ENCODE measurements around the gene DCP2. TPM values are rescaled to one million over a fixed set of nuclear protein-coding genes. Genes with fewer than 3 reads are reported as not detected.

Gene DCP2
- polyA plus RNA-seq, 4 donors = 30.6 to 42.5 (median 40.1) TPM

DNA sequence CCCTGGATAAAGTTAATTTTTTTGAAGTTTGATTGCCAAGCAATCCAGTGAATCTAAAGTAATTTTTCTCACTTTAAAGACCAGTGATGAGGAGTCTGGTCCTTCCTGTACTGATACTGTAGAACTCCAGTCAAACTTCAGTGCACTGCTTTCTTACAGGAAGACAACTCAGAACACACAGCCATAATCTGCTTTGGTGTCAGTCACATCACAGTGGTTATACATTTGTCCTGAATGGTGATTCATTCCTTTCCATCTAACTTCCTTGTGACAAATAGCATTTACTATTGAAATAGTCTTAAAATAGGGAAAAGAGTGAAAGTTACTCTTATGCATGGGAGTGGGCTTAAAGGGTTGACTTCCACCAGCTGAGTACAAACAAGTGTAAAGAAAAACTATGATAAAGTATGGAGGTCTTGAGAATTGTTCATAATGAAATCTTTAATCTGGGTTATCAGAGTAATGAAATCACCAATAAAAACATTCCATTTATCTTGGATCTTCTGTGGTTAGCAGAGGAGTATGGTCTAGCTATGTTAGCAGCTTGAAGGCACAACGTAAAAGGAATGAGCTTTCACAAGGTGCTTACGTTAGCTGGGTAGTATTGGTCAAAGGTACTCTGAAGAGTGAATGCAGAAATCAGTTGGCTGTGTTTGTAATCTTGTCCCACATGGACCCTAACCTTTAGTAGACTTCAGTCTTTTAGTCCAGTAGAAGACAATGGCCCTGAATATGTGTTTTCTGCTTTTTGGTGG lies 41.5 kb downstream of the DCP2 start:
- no peak for DNase-seq (ENCODE audit: low read depth in 4 of 4, low spot score in 3 of 4)

DNA sequence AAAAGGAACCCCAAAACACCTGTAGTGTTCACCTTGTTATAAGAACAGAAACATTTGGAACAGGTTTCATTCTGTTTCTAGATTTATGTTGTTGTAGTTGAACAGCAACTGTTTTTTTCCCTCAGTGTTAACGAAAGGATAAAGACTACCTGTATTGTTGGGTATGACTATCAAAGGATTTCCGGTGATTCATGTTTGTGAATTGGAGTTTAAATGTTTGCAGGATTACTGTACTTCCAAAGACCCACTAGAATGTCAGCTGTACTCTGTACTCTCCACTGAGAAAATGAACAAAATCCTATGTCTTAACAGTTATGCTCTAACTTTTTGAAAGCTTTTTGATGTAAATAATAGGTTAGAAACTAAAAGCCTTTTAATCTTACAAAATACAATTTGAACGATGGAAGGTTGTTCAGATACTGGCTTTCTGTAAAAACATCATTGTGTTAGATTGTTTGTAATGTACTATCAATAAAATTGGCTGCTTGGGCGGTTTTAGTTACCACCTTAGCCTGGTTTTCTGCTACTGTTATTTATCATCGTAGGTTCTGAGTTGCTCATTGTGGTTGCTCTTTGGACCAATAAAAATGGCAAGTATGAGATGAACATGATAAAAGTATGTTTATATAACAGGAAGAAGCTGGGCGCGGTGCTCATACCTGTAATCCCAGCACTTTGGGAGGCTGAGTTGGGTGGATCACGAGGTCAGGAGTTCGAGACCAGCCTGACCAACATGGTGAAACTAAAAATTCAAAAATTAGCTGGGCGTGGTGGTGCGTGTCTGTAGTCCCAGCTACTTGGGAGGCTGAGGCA lies 44.1 kb downstream of the DCP2 start:
- DNase-seq (ENCODE audit: low read depth in 4 of 4, low spot score in 3 of 4) = no peak

DNA sequence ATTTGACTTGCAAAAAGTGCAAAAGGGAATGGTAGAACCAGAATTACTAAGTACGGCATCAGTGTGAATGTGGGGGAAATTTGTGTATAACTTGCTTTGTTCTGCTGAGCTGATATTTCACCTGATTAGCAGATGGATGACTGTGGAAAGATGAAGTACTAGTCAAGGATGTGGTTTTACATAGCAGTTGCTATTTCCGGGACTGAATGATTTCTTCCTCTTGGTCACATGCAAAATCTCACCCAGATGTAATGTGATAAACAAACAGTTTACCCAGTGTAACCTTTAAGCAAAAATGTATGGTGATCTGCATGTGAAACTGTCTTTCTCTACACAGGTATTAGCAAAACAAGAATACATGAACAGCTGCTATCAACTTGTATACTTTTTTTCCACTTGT lies 46.1 kb downstream of the DCP2 start:
- no peak for DNase-seq (ENCODE audit: low read depth in 4 of 4, low spot score in 3 of 4)

DNA sequence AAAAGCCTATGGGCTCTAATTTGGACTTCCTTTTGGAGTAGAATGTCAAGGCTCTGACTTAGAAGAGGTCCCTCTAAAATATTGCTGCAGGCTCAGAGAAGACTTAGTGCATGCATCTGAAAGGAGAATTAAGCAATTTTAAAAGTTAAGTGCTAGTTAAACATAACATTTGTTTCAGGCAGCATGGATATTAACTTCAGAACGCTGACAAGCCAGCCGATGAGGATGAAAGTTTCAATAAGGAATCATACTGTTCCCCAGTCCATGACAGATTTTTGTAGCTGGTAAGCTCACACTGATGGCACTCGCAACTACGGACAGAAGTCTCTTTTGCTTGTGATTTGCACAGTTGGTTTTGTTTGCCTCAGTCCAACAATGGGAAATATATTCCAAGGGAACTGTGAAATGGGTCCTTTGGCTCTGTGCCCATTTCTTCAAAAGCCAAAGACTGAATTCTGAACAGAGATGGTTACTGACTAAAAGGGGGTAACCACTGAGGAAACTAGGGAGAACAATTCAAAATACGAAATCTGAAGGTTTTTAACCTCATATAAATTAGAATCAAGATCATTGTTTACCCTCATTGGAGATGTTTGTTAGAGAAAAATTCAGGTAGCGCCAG lies 47.6 kb downstream of the DCP2 start:
- DNase-seq (ENCODE audit: low read depth in 4 of 4, low spot score in 3 of 4) = no peak

DNA sequence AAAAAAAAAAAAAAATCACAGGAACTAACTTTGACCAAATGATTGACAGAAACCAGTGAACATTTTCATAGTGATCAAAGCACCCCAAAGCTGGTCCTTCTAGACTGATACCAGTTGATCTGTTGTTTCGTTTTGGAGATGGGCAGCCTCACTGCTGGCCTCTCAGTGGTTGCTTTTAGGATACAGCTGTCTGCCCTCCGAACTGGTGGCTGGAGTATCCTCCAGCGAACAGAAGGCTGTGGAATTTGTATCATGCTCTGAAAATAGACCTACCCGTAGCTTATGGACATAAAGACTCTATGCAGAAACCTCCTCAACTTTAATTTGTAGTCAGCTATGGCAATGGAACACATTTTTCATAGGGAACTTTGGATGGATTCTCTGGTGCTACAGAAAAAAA lies 49.0 kb downstream of the DCP2 start:
- no peak for DNase-seq (ENCODE audit: low read depth in 4 of 4, low spot score in 3 of 4)

DNA sequence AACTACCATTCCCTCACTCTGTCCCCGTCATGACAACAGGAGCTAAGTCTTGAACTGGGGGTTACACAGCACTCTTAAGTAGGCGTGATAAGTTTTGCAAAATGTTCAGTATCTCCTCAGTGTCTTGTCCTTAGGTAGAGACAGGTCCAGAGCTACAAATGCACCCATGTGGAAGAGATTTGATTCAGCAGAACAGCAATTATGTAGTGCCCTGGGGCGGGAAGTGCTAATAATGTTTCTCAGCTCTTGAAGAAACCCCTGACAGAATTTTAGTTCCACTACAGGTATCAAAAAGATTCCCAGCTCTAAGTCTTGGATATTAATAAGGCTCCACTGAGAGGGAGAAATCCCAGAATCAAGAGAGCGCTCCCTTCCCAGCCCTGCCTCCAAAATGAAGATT lies 49.6 kb downstream of the DCP2 start:
- DNase-seq (ENCODE audit: low read depth in 4 of 4, low spot score in 3 of 4) = no peak

DNA sequence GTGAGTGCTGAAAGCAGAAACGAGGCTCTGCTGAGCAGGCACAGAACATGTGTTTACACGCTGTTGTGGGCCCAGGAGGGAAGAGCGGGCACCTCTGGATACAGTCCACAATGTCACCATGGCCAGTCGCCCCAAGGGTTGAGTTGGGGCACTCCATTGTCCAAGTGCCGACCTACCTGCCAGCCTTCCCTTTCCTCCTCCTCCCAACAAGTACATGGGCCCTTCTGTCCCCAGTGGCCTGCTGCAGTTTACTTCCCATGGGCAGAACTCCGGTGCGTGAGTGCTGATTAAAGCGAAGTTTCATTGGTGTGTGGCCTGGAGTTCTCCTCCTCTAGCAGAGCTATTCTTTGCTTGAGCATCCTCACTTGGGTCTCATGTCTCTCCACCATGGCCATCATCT lies 50.4 kb downstream of the DCP2 start:
- DNase-seq (ENCODE audit: low read depth in 4 of 4, low spot score in 3 of 4) = no peak

DNA sequence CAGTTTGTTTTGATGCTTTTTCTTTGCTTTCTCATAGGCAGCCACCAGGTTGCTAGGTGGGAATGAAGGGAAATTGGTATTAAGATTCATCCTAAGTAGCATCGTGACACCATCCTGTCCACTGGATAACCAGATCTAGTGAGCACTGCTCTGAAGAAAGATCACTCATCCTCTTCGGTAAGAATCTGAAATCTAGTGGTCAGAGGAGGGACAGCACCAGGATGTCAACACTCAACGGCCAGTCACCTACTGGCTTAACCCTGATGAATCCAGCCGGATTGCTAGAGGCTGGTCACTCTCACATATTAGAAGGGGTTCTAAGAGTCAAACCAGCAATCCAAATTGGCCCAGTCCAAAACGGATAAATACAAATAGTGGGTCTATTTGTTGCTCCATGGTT lies 50.8 kb downstream of the DCP2 start:
- no peak for DNase-seq (ENCODE audit: low read depth in 4 of 4, low spot score in 3 of 4)

DNA sequence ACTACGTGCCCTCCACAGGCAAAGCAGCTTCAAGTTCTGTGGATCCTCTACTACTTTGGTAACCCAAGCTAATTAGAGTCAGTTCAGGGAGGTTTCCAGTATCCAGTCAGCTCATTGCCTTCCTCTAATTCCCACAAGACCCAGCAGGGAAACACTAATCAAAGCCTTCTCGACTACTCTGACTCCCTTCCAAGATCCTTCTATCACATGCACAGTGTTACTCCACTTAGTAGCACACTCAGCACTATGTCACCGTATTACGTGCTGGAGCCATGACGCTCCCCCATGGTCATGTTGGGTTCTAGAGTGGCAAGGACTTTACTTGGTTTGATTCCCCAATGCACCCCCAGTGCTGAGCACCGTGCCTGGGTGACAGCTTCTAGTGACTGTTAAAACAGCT lies 53.0 kb downstream of the DCP2 start:
- no peak for DNase-seq (ENCODE audit: low read depth in 4 of 4, low spot score in 3 of 4)

DNA sequence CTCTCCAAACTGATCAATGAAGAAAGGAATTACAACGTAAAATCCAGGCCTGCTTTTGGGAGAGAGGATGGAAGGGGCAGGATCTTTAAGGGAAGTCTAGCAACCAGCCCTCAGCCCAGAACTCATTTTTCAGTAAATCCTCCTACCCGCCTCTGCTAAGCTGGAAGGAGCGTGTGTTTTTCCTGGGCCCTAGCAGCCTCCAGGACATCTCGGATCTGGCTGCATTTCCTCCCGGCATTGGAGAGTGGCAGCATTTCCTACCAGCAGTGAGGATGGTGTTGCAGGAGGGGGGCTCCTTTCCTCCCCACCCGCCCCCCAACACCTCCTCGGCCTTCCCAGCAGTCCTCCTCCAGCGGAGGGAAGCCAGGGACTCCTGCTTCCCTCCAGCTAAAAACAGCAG lies 54.5 kb downstream of the DCP2 start:
- DNase-seq (ENCODE audit: low read depth in 4 of 4, low spot score in 3 of 4) = no peak

DNA sequence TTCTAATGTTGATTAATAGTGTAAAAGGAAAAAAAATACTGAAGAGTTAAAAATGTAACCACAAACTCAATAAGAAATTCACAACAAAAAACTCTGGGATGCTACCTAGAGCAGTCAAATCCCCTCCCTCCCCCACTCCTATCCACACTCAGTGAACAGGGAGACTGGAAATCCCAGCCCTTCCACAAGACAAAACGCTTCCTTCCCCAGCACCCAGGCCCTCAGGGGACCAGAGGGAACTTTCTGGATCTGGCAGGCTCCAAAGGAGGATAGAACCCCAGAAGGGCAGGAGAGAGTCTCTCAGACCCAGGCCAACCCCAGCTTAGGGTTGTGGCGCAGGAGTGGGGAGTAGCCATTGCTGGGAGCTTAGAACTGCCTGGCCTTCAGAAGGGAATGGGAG lies 55.0 kb downstream of the DCP2 start:
- no peak for DNase-seq (ENCODE audit: low read depth in 4 of 4, low spot score in 3 of 4)

DNA sequence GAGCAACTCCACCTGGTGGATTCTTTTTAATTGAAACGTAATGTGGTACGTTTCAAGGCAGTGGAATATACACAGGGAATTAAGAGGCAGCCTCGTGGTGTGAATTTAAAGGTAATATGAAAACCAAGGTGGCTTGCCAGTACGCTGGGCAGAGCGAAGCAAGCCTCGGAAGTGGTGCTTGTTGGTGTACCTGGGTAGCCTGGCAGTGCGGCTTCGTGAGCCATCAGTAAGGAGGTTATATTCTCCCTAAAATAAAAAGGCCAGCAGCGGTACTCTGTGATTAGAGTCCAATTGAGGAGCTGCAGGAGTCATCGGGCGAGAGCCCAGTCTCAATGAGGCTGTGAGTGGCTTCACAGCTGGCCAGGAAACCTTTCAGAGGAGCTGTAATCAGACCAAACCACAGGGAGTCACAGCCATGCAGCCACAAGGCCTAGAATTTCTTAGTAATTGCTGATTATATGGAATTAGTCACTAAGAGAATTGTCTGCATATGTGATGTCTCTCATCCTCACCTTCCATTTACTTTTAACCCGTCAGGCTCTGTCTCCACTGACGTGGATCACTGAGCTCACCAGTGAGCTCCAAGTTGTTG lies 57.7 kb downstream of the DCP2 start:
- no peak for DNase-seq (ENCODE audit: low read depth in 4 of 4, low spot score in 3 of 4)

DNA sequence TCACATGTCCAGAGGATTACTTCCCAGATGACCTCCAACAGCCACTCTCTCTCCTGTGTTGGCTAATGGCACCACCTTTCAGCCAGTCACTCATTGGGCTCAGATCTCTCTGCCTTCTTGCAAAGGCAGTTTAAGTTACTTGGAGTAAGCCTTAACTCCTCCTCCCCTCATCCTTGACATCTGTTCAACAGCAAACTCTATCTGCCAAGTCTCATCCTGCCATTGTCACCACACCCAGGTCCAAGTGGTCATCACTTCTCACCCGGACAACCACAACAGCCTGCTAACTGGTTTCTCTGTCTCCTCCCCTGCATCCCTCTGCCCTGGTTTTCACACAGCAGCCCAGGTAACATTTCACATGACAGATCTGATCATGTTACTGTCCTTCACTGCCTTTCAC lies 58.5 kb downstream of the DCP2 start:
- DNase-seq (ENCODE audit: low read depth in 4 of 4, low spot score in 3 of 4) = no peak

DNA sequence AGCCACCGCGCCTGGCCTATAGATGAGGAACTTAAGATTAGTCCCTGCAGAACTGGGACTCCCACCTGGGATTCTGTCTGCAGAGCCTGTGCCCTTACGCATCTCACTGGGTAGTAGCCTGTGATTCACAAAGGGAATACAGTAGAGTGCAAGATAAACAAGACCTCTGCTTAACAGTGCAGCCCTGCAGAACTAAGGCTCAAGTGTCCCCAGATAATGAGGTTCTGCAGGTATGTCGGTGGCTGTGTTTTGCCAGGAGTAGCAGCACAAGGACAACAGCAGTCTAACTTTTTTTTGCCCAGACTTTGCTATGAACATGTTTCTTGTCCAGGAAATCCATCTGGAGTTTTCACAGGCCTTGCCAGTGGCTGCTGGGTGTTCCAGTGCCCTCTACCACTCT lies 59.7 kb downstream of the DCP2 start:
- DNase-seq (ENCODE audit: low read depth in 4 of 4, low spot score in 3 of 4) = no peak

DNA sequence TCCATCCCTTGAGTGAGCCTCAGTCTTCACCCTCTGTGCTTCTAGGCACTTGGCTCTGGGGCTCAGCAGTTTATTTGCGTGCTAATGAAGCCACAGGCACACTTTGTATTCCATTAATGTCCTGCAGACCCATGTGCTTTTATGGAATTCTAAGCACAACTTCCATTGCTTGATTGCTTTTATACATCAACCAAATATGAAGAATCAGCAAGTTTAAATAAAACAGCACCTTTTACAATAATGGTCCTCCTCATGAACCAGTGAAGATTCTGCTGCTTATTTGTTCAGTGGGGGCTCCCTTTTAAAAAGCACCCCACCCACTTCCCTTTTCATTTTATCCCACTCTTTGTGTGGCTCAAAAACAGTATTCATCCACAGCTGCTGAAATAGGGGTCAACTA lies 60.2 kb downstream of the DCP2 start:
- DNase-seq (ENCODE audit: low read depth in 4 of 4, low spot score in 3 of 4) = no peak

DNA sequence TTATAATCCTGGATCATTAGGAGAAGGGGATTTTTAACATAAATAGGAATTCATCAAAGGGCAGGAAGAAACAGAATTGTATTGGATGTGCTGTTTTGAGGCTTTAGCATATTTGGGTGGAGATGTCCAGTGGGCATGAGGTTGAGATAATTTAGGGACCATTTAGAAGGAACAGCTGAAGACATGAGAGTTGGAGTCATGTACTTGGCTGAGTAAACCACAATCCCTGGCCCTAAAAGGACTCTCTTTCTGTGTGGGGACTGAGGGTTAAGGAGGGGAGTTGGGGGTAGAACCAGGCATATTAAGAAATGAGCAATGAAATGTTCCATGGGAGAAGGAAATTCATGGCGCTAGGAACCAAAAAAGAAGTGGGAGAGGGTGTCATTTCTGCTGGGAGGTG lies 61.5 kb downstream of the DCP2 start:
- DNase-seq (ENCODE audit: low read depth in 4 of 4, low spot score in 3 of 4) = no peak

DNA sequence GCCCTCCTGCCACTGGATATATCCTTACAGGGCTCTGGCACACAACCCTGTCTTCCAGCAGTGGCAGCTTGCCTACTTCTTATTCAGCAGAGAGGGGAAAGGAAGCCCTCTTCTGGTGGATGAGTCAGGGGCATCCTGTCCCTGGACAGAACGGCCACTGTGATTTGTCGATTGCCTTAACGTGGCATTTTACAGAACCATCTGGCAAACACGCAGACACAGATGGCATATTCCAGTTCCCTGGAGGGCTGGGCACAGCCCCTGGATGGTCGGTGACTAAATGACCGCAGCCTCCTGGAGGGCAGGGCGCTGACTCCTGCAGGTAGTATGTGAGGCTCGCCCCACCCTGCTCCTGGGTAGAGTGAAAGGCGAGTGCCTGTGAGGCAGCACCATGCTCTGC lies 62.1 kb downstream of the DCP2 start:
- no peak for DNase-seq (ENCODE audit: low read depth in 4 of 4, low spot score in 3 of 4)

DNA sequence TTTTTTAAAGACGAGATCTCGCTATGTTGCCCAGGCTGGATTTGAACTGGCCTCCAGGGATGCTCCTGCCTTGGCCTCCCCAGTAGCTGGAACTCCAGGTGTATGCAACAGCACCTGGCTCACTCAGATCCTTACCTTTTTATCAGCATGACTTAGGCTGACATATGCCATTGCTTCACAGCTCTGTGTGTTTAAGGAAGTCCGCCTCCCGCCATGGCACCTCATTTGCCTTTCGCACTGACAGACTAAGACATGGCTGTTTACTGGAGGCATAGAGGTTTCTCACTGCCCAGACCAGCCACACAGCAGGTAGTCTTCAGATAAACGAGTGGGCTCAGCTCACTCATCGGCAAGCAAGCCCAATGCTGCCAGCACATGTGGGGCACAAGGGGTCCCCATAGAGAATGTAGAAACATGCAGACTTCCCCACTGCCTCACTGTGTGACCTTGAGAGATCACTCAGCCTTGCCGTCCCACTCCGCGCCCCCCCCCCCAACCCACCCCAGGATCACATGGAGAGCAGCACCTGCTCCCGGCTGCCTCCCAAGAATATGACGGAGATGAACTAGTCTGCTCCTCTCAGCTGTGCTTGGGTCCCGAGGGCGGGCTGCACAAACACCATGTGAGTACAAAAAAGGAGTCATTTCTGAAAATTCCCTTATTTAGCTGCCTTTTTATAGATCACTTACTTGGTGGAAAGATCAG lies 62.8 kb downstream of the DCP2 start:
- DNase-seq (ENCODE audit: low read depth in 4 of 4, low spot score in 3 of 4) = no peak

DNA sequence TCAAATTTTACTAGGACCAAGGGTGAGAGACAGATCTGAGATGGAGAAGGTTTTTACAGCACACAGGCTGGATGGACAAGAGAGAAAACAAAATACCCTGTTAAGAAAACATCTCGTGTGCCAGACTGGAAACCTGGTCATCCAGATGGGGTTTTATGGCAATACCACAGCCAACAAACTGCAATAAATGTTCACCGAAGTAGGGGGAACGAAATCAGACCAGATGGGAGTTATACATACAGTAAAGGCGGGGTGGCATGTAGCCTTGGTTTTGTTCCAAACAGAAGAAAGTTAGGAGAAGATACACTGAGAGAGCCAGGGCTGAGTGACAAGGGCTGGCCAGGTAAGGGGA lies 63.3 kb downstream of the DCP2 start:
- no peak for DNase-seq (ENCODE audit: low read depth in 4 of 4, low spot score in 3 of 4)

DNA sequence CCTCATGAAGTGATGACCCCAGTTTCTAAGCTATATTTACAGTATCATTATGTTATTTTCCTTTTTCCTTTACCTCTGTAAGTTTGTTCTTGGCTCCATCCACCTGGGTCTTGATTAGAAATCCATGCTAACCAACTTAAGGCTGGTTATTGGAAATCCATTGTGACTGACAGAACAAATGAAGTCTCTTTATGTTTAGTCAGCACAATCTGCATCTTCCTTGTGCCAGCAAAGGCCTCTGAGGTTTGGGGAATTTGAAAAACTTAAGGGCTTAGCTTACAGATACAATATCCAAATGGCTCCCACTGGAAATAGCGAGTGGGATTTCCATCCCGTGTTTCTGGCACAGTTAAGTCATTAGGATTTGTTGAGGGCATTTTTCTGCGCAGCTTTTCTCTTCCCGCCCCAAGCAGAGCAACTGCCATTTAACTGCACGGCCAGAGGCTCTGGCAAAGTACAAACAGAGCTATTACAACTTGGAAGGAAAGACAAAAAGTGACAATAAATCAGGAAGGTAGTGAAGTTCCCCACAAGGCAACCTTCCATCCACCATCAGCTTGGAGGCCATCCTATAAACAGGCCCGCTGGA lies 64.2 kb downstream of the DCP2 start:
- DNase-seq (ENCODE audit: low read depth in 4 of 4, low spot score in 3 of 4) = no peak

Measured in right renal pelvis (tissue), 4 donors.